Measurements from ENCODE around the gene ADISSP.

- TF ChIP-seq REST (IDR thresholded peaks at IDR 0.05; ENCODE audit: insufficient read depth in 1 of 2, low read depth in 2 of 2, low read length in 2 of 2) (peak in 1 of 2 experiments; percentile 80; a peak in 2 of 4 replicates), POLR2AphosphoS5 (IDR thresholded peaks at IDR 0.05; ENCODE audit: low read depth, low read length) (no peak), TAF1 (IDR thresholded peaks at IDR 0.05; ENCODE audit: borderline replicate concordance, insufficient read depth, low read length) (no peak), FOXP2 (optimal IDR thresholded peaks at IDR 0.05; ENCODE audit: borderline replicate concordance, extremely low read depth, extremely low read length, insufficient read depth) (no peak), SIN3A (IDR thresholded peaks at IDR 0.05; ENCODE audit: borderline replicate concordance, insufficient read depth, low read length) (no peak)
These were observed 56.0 kb downstream of the ADISSP start for GRCh38 chr20:3711484-3711941.
